Adrenal gland (tissue), 12 donors: ENCODE results near the gene ATL1. TPM values are rescaled to one million over a fixed set of nuclear protein-coding genes. Genes with fewer than 3 reads are reported as not detected.

Experiments used
- DNase-seq, 7 donors: peaks; one replicate each; pipeline ENCODE4 v3.0.0-alpha.2; 2019 to 2020
- H3K27ac ChIP-seq, 5 donors: fragments of 200-600 bp; sonication (generic) in 4 of 5; 1 replicate in 3 of 5; 2 replicates in 2 of 5; pipeline versions ENCODE4 v1.5.1 to v1.8.0; 2016 to 2020; ENCODE audit warnings: mild to moderate bottlenecking in 1 of 5
- H3K27me3 ChIP-seq: fragments of 200-600 bp; 2 replicates; pipeline ENCODE4 v1.8.0; 2021
- H3K36me3 ChIP-seq, 2 donors: fragments of 200-600 bp; replicated peaks in 1 of 2; 1 replicate in 1 of 2; 2 replicates in 1 of 2; pipeline versions ENCODE4 v1.5.1 to v1.8.0; 2018 to 2022
- H3K4me1 ChIP-seq, 2 donors: fragments of 200-600 bp; replicated peaks in 1 of 2; 1 replicate in 1 of 2; 2 replicates in 1 of 2; pipeline versions ENCODE4 v1.5.1 to v1.8.0; 2018 to 2021
- H3K4me3 ChIP-seq, 4 donors: fragments of 200-600 bp; sonication (generic) in 3 of 4; one replicate each; pipeline ENCODE4 v1.5.1; 2016 to 2018
- H3K9me3 ChIP-seq, 3 donors: fragments of 200-600 bp; sonication (generic) in 1 of 3; replicated peaks in 1 of 3; 1 replicate in 2 of 3; 2 replicates in 1 of 3; pipeline versions ENCODE4 v1.5.1 to v1.8.0; 2016 to 2021
- CTCF ChIP-seq, 6 experiments: fragments of 450-650 bp in 4 of 6; fragments of 200-600 bp in 2 of 6; sonication (generic) in 1 of 6; IDR thresholded peaks; 1 replicate in 5 of 6; 2 replicates in 1 of 6; pipeline versions ENCODE4 v1.5.1 to v1.8.0; 2016 to 2021; ENCODE audit warnings: antibody characterized with exemption in 6 of 6, mild to moderate bottlenecking in 2 of 6, moderate library complexity in 1 of 6
- POLR2A ChIP-seq, 2 donors: fragments of 450-650 bp; IDR thresholded peaks; one replicate each; pipeline ENCODE4 v1.6.1; 2017; ENCODE audit warnings: antibody characterized with exemption in 2 of 2, mild to moderate bottlenecking in 2 of 2, moderate library complexity in 1 of 2
- WGBS, 4 donors: extraction: QIAGEN DNeasy Blood & Tissue Kit in 2 of 4; methylation state at CpG; one replicate each; pipeline versions ENCODE4 v1.1.5 to v1.1.7; 2013 to 2017; 5-methylcytosine and 5-hydroxymethylcytosine counted together
- intact Hi-C, 2 donors: fragments of 100-400 bp; cut with DNase I; formaldehyde crosslinking; loops; one replicate each; pipeline versions ENCODE4 v1.14.1 to v1.15.0; 2022 to 2023
- polyA plus RNA-seq, 3 donors: library from polyadenylated mRNA; stranded (reverse); fragments of 200-250 nt in 2 of 3; fragments of 350-450 nt in 1 of 3; fragmentation: Illumina TruSeq in 1 of 3; extraction: RNeasy Lipid Tissue Mini Kit (QIAGEN cat#74804) in 1 of 3; gene quantifications; one replicate each; pipeline ENCODE4 v1.2.3, GENCODE V29; 2013 to 2014
- total RNA-seq, 9 donors: library from RNA; depleted of rRNA in 4 of 9; stranded (reverse); fragments of >200 nt in 4 of 9; fragments of 120-200 nt in 1 of 9; fragmentation: NEBNext Ultra II Directional in 1 of 9; extraction: Animal tissue kit (Norgen Biotek cat#: 25700) in 1 of 9; gene quantifications; one replicate each; pipeline versions ENCODE4 v1.1.0 to v1.2.4, GENCODE V29; 2013 to 2023
- donor health status: healthy with polysubstance abuse.
- donor health status: Bipolar disorder and iron deficiency.
- donor health status: DM: yes; HTN: yes; CAD: no.
- donor health status: DM: no; HTN: no; CAD: no.
- donor health status: DM: no; HTN: no; CAD: no.
- donor health status: DM: yes; HTN: yes; CAD: no.

ATL1 gene
- total and polyA plus RNA-seq, 12 donors, result 2.1 to 10.1 (median 6.0) TPM

- H3K9me3 ChIP-seq, result no peaks in the 10 kb centered on the region
- intact Hi-C loops, result no loop called here
- 49 to 54% (median 50%) methylated on average over 5 of the region's 5 CpGs for WGBS, 4 donors
- no peaks in the 10 kb centered on the region for H3K36me3 ChIP-seq
- H3K27ac ChIP-seq, result peak overlapping the region in 4 of 5 donors; percentile 26 to 77 (median 65)
- TF ChIP-seq POLR2A (IDR thresholded peaks at IDR 0.05) (no peak), CTCF (IDR thresholded peaks at IDR 0.05) (no peak)
- DNase-seq, result peak; percentile 46 to 85 (median 80)
- no peaks in the 10 kb centered on the region for H3K27me3 ChIP-seq
- H3K4me3 ChIP-seq, result no peak overlapping the region
- H3K4me1 ChIP-seq, result peaks cover 0 to 24% of the 10 kb centered on the region in 2 donors
Measured at GRCh38 chr14:50520947-50521815, 38.8 kb upstream of the ATL1 start.

GRCh38 chr14:50521912-50522341 lies 38.0 kb upstream of the ATL1 start:
- intact Hi-C loops, result no loop called here
- no peak for DNase-seq
- no peaks in the 10 kb centered on the region for H3K9me3 ChIP-seq
- H3K4me3 ChIP-seq, result no peak overlapping the region
- peaks cover 0 to 24% of the 10 kb centered on the region in 2 donors for H3K4me1 ChIP-seq
- TF ChIP-seq POLR2A (IDR thresholded peaks at IDR 0.05) (no peak), CTCF (IDR thresholded peaks at IDR 0.05) (no peak)
- 63 to 89% (median 70%) methylated on average over 1 of the region's 1 CpG for WGBS, 4 donors
- peak overlapping the region; percentile 11 to 74 (median 45) for H3K27ac ChIP-seq
- H3K27me3 ChIP-seq, result no peaks in the 10 kb centered on the region
- H3K36me3 ChIP-seq, result no peaks in the 10 kb centered on the region

GRCh38 chr14:50523271-50524041 lies 36.5 kb upstream of the ATL1 start:
- Histone ChIP-seq H3K4me1 (peaks cover 0 to 24% of the 10 kb centered on the region in 2 donors), H3K36me3 (no peaks in the 10 kb centered on the region), H3K27me3 (no peaks in the 10 kb centered on the region), H3K27ac (no peak overlapping the region), H3K4me3 (no peak overlapping the region), H3K9me3 (no peaks in the 10 kb centered on the region)
- DNase-seq, result no peak
- TF ChIP-seq CTCF (IDR thresholded peaks at IDR 0.05) (no peak), POLR2A (IDR thresholded peaks at IDR 0.05) (no peak)
- intact Hi-C loops, result no loop called here
- 81 to 92% (median 91%) methylated on average over 5 of the region's 5 CpGs for WGBS, 4 donors

- no peak for DNase-seq
- no peak for TF ChIP-seq POLR2A (IDR thresholded peaks at IDR 0.05)
- no peak for TF ChIP-seq CTCF (IDR thresholded peaks at IDR 0.05)
- intact Hi-C loops, result no loop called here
Measured at GRCh38 chr14:50524060-50524459, 35.9 kb upstream of the ATL1 start.

More at GRCh38 chr14:50524060-50524459, 35.9 kb upstream of the ATL1 start:
- no peaks in the 10 kb centered on the region for H3K36me3 ChIP-seq
- WGBS, 4 donors, result 73 to 83% (median 77%) methylated on average over 2 of the region's 2 CpGs
- peaks cover 0 to 27% of the 10 kb centered on the region in 2 donors for H3K4me1 ChIP-seq
- H3K9me3 ChIP-seq, result no peaks in the 10 kb centered on the region
- no peak overlapping the region for H3K4me3 ChIP-seq
- no peaks in the 10 kb centered on the region for H3K27me3 ChIP-seq
- H3K27ac ChIP-seq, result peak overlapping the region in 1 of 5 donors; percentile 37
